Raji (cell line): ENCODE results near the gene MSH3.

Experiments used
- POLR2A ChIP-seq: IDR thresholded peaks from 2 replicates; pipeline ENCODE4 v1.6.1; 2011; ENCODE audit warnings: low read depth, low read length, control low read depth; ENCODE audit not compliant: insufficient read depth

Gene MSH3

GRCh38 chr5:80714570-80715298, 60.3 kb downstream of the MSH3 start:
- no peak for TF ChIP-seq POLR2A

- no peak for TF ChIP-seq POLR2A
Measured at GRCh38 chr5:80715887-80716286, 61.4 kb downstream of the MSH3 start.

GRCh38 chr5:80720181-80720580, 65.7 kb downstream of the MSH3 start:
- no peak for TF ChIP-seq POLR2A

GRCh38 chr5:80722916-80723315, 68.5 kb downstream of the MSH3 start:
- no peak for TF ChIP-seq POLR2A

GRCh38 chr5:80725446-80725845, 71.0 kb downstream of the MSH3 start:
- TF ChIP-seq POLR2A = no peak

GRCh38 chr5:80736730-80737129, 82.3 kb downstream of the MSH3 start:
- no peak for TF ChIP-seq POLR2A

- TF ChIP-seq POLR2A = no peak
Measured at GRCh38 chr5:80738466-80738865, 84.0 kb downstream of the MSH3 start.

- TF ChIP-seq POLR2A = no peak
Measured at GRCh38 chr5:80739057-80739456, 84.6 kb downstream of the MSH3 start.

GRCh38 chr5:80739496-80739895, 85.0 kb downstream of the MSH3 start:
- TF ChIP-seq POLR2A = no peak

GRCh38 chr5:80739898-80740297, 85.4 kb downstream of the MSH3 start:
- TF ChIP-seq POLR2A = no peak

GRCh38 chr5:80740999-80741398, 86.5 kb downstream of the MSH3 start:
- no peak for TF ChIP-seq POLR2A

GRCh38 chr5:80744149-80744548, 89.7 kb downstream of the MSH3 start:
- TF ChIP-seq POLR2A = no peak

- no peak for TF ChIP-seq POLR2A
Measured at GRCh38 chr5:80745490-80745889, 91.0 kb downstream of the MSH3 start.

- no peak for TF ChIP-seq POLR2A
Measured at GRCh38 chr5:80747922-80748321, 93.5 kb downstream of the MSH3 start.

- no peak for TF ChIP-seq POLR2A
Measured at GRCh38 chr5:80752427-80752826, 98.0 kb downstream of the MSH3 start.

GRCh38 chr5:80753712-80754111, 99.3 kb downstream of the MSH3 start:
- TF ChIP-seq POLR2A = no peak

GRCh38 chr5:80754900-80755299, 100.4 kb downstream of the MSH3 start:
- TF ChIP-seq POLR2A = no peak
